Transverse colon (tissue), 4 donors: ENCODE results near the gene DHCR7. TPM values are rescaled to one million over a fixed set of nuclear protein-coding genes. Genes with fewer than 3 reads are reported as not detected.

Experiments
- DNase-seq: peaks from one replicate; pipeline ENCODE4 v3.0.0-alpha.2; 2019
- H3K27ac ChIP-seq, 4 donors: fragments of 200-600 bp; sonication (generic); 2 replicates each; pipeline ENCODE4 v1.5.1; 2016 to 2018; ENCODE audit warnings: inconsistent platforms in 4 of 4
- H3K27me3 ChIP-seq: fragments of 200-600 bp; sonication (generic); 2 replicates; pipeline ENCODE4 v1.5.1; 2017; ENCODE audit warnings: inconsistent platforms
- H3K36me3 ChIP-seq, 4 donors: fragments of 200-600 bp; sonication (generic); 2 replicates each; pipeline ENCODE4 v1.5.1; 2017 to 2019; ENCODE audit warnings: inconsistent platforms in 4 of 4
- H3K4me1 ChIP-seq, 4 donors: fragments of 200-600 bp; sonication (generic); 2 replicates each; pipeline ENCODE4 v1.5.1; 2017 to 2020; ENCODE audit warnings: inconsistent platforms in 4 of 4
- H3K4me3 ChIP-seq, 4 donors: fragments of 200-600 bp; sonication (generic); 1 replicate in 1 of 4; 2 replicates in 3 of 4; pipeline versions ENCODE4 v1.5.1 to v1.6.1; 2017 to 2019; ENCODE audit warnings: inconsistent platforms in 4 of 4
- H3K9me3 ChIP-seq, 2 donors: fragments of 200-600 bp; sonication (generic); 2 replicates each; pipeline ENCODE4 v1.5.1; 2017 to 2019; ENCODE audit warnings: inconsistent platforms in 2 of 2
- CTCF ChIP-seq, 5 experiments: fragments of 200-600 bp in 3 of 5; fragments of 450-650 bp in 2 of 5; sonication (generic) in 3 of 5; IDR thresholded peaks; 1 replicate in 2 of 5; 2 replicates in 3 of 5; pipeline ENCODE4 v1.5.1; 2016 to 2017; ENCODE audit warnings: antibody characterized with exemption in 5 of 5, inconsistent platforms in 3 of 5, mild to moderate bottlenecking in 2 of 5, moderate library complexity in 1 of 5
- EP300 ChIP-seq: sonication (generic); formaldehyde crosslinking; IDR thresholded peaks from one replicate; pipeline ENCODE4 v1.6.1; 2017; ENCODE audit warnings: antibody characterized with exemption, low read depth
- POLR2A ChIP-seq: fragments of 450-650 bp; IDR thresholded peaks from one replicate; pipeline ENCODE4 v1.6.1; 2016; ENCODE audit warnings: antibody characterized with exemption, mild to moderate bottlenecking, moderate library complexity
- POLR2AphosphoS5 ChIP-seq, 3 donors: sonication (generic); formaldehyde crosslinking; IDR thresholded peaks; one replicate each; pipeline ENCODE4 v1.6.1; 2016; ENCODE audit warnings: antibody characterized with exemption in 3 of 3
- WGBS, 2 donors: methylation state at CpG; one replicate each; pipeline ENCODE4 v1.1.5; 2018; ENCODE audit warnings: low coverage in 1 of 2; 5-methylcytosine and 5-hydroxymethylcytosine counted together
- in situ Hi-C, 4 donors: fragments of 200-750 bp; cut with MboI; loops; one replicate each; pipeline versions ENCODE4 v1.15.0 to v1.15.1; 2017; ENCODE audit warnings: low sequenced_read_pairs in 3 of 4, low pct_ligation_motif_present in 1 of 4, low pct_unique_long_range_greater_than_20kb in 1 of 4
- intact Hi-C: fragments of 100-400 bp; cut with DNase I; formaldehyde crosslinking; loops from one replicate; pipeline ENCODE4 v1.15.1; 2023; ENCODE audit warnings: low total_unique reads
- total RNA-seq, 4 donors: library from RNA; depleted of rRNA; stranded (reverse); fragments of >200 nt; gene quantifications; one replicate each; pipeline ENCODE4 v1.1.0, GENCODE V29; 2016

DHCR7 gene
- total RNA-seq, 4 donors from 2014 or later, result 5.6 to 76.7 (median 31.5) TPM

- H3K27ac ChIP-seq, result no peak overlapping the region
- DNase-seq, result no peak
- no peak overlapping the region for H3K4me3 ChIP-seq
- TF ChIP-seq CTCF (IDR thresholded peaks at IDR 0.05), result no peak
- no peak for TF ChIP-seq POLR2A
- TF ChIP-seq POLR2AphosphoS5 (IDR thresholded peaks at IDR 0.05), result no peak
- TF ChIP-seq EP300, result no peak
- H3K36me3 ChIP-seq, result peaks cover 0 to 42% (median 20%) of the 10 kb centered on the region in 4 donors
- intact Hi-C loops, result no loop called here
- H3K27me3 ChIP-seq, result no peaks in the 10 kb centered on the region
- in situ Hi-C loops, result no loop called here
- H3K4me1 ChIP-seq, result no peaks in the 10 kb centered on the region
- 95% methylated on average over 19 of the region's 19 CpGs; no CpG with 5 or more reads in 1 of the 2 donors for WGBS, 2 donors
- no peaks in the 10 kb centered on the region for H3K9me3 ChIP-seq
These were observed 43.3 kb upstream of the DHCR7 start for GRCh38 chr11:71491531-71491930.

DNA sequence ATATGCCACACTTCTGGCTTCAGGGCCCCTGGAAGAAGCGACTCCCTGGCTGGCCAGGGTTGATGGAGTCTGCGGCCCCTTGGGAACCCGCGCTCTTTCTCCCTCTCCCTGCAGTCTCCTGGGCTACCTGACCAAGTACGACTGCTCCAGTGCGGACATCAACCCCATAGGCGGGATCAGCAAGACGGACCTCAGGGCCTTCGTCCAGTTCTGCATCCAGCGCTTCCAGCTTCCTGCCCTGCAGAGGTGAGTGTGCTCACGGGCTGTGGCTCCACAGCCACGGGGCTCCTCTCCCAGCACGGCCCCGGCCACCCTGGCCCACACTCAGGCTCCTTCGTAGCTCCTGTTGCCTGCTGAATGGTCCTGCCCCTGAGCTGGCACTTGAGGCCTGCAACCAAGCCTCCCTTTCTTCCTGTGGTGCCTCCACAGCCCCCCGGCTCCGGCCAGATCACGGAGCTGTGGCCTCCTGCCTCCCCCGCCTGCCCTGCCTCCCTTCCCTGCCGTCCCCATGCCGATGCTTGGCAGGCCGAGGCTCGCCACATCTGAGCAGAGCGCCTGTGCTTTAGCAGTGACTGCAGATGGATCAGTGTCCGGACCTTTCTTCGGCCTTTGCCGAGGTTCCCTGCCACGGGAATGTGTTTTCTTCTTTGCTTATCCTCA is 42.7 kb upstream of the DHCR7 start:
- Histone ChIP-seq H3K36me3 (peaks cover 0 to 36% (median 18%) of the 10 kb centered on the region in 4 donors), H3K4me3 (no peak overlapping the region), H3K27ac (no peak overlapping the region), H3K4me1 (no peaks in the 10 kb centered on the region), H3K27me3 (no peaks in the 10 kb centered on the region), H3K9me3 (no peaks in the 10 kb centered on the region)
- TF ChIP-seq CTCF (IDR thresholded peaks at IDR 0.05), result no peak
- TF ChIP-seq EP300, result no peak
- TF ChIP-seq POLR2AphosphoS5 (IDR thresholded peaks at IDR 0.05), result no peak
- no peak for TF ChIP-seq POLR2A
- intact Hi-C loops (no loop called here), in situ Hi-C loops (no loop called here)
- 95% methylated on average over 28 of the region's 28 CpGs; no CpG with 5 or more reads in 1 of the 2 donors for WGBS, 2 donors
- no peak for DNase-seq

DNA sequence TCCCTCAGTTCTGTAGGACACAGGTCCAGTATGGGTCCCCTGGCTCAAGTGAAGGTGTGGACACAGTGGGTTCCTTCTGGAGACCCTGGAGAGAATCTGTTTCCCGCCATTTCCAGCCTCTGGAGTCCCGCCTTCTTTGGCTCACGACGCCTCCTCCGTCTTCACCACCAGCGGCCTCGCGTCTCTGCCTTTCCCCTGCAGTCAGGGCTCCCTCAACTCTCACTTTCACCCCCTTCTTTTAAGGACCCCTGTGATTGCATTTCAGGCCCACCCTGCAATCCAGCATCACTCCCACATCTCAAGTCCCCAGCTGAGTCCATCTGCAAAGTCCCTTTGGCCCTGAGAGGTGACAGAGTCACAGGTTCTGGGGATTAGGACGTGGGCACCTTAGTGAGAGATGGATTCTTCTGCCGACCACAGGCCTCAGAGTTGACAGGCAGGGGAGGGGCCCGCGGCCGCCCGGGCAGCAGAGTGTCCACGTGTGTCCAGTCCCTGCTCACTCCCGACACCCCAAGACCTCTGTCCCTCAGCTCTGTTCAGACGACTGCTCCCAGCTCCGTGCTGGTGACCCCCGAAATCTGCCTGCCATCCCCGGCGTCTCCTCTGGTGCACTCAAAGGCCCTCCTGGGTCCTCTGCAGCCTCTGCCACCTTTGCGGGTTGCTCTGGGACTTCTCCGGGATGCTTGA is 42.0 kb upstream of the DHCR7 start:
- Histone ChIP-seq H3K27me3 (no peaks in the 10 kb centered on the region), H3K4me3 (no peak overlapping the region), H3K27ac (no peak overlapping the region), H3K9me3 (no peaks in the 10 kb centered on the region), H3K36me3 (peaks cover 0 to 37% (median 18%) of the 10 kb centered on the region in 4 donors), H3K4me1 (no peaks in the 10 kb centered on the region)
- DNase-seq, result no peak
- WGBS, 2 donors, result 94 to 100% methylated on average over 1 to 23 of the region's 23 CpGs
- no peak for TF ChIP-seq EP300
- TF ChIP-seq POLR2AphosphoS5 (IDR thresholded peaks at IDR 0.05), result no peak
- TF ChIP-seq CTCF (IDR thresholded peaks at IDR 0.05), result no peak
- no peak for TF ChIP-seq POLR2A
- in situ Hi-C loops (no loop called here), intact Hi-C loops (no loop called here)

- Histone ChIP-seq H3K4me1 (no peaks in the 10 kb centered on the region), H3K27me3 (no peaks in the 10 kb centered on the region), H3K36me3 (peaks cover 0 to 32% (median 16%) of the 10 kb centered on the region in 4 donors), H3K27ac (no peak overlapping the region), H3K9me3 (no peaks in the 10 kb centered on the region), H3K4me3 (no peak overlapping the region)
- no peak for TF ChIP-seq EP300
- no peak for TF ChIP-seq POLR2AphosphoS5 (IDR thresholded peaks at IDR 0.05)
- no peak for TF ChIP-seq POLR2A
- no peak for TF ChIP-seq CTCF (IDR thresholded peaks at IDR 0.05)
- 73 to 100% methylated on average over 3 to 15 of the region's 15 CpGs for WGBS, 2 donors
- in situ Hi-C loops (no loop called here), intact Hi-C loops (no loop called here)
- DNase-seq, result no peak
These were observed 41.3 kb upstream of the DHCR7 start for GRCh38 chr11:71489311-71490043.
